Osteoblast (primary cell): ENCODE data around the gene CHRNG. TPM values are rescaled to one million over a fixed set of nuclear protein-coding genes. Genes with fewer than 3 reads are reported as not detected.

Source experiments
- DNase-seq: peaks from one replicate; pipeline ENCODE4 v3.0.0; 2011; ENCODE audit warnings: low spot score, mixed read lengths; ENCODE audit not compliant: insufficient read length; ENCODE audit errors: missing footprints
- H2AFZ ChIP-seq: 2 replicates; pipeline ENCODE4 v1.6.0; 2011; ENCODE audit warnings: mild to moderate bottlenecking, low read length
- H3K27ac ChIP-seq: 2 replicates; pipeline ENCODE4 v1.5.1; 2011; ENCODE audit warnings: mild to moderate bottlenecking, low read depth, low read length, moderate library complexity
- H3K27me3 ChIP-seq: 2 replicates; pipeline ENCODE4 v1.6.0; 2012; ENCODE audit warnings: mild to moderate bottlenecking, control low read depth, inconsistent platforms, low read length, moderate library complexity; ENCODE audit not compliant: insufficient read depth
- H3K36me3 ChIP-seq: 2 replicates; pipeline ENCODE4 v1.5.1; 2011; ENCODE audit warnings: mild to moderate bottlenecking, low read length, control low read depth, moderate library complexity; ENCODE audit not compliant: insufficient read depth
- H3K4me1 ChIP-seq: 2 replicates; pipeline ENCODE4 v1.5.1; 2011; ENCODE audit warnings: mild to moderate bottlenecking, low read length, control low read depth, moderate library complexity; ENCODE audit not compliant: insufficient read depth
- H3K4me2 ChIP-seq: 2 replicates; pipeline ENCODE4 v1.6.0; 2011; ENCODE audit warnings: mild to moderate bottlenecking, low read length; ENCODE audit not compliant: insufficient read depth
- H3K4me3 ChIP-seq: fragments of 200-600 bp; sonication (generic); 3 replicates; pipeline ENCODE4 v1.5.1; 2012; ENCODE audit warnings: mild to moderate bottlenecking, low read length, inconsistent platforms; ENCODE audit not compliant: insufficient read depth
- H3K79me2 ChIP-seq: 2 replicates; pipeline ENCODE4 v1.6.0; 2012; ENCODE audit warnings: mild to moderate bottlenecking, low read length, control low read depth, inconsistent platforms; ENCODE audit not compliant: insufficient read depth
- H3K9me3 ChIP-seq: 2 replicates; pipeline ENCODE4 v1.5.1; 2011; ENCODE audit warnings: low read depth, low read length, control low read depth
- H4K20me1 ChIP-seq: 2 replicates; pipeline ENCODE4 v1.6.0; 2012; ENCODE audit warnings: mild to moderate bottlenecking, low read length, control low read depth; ENCODE audit not compliant: insufficient read depth
- CTCF ChIP-seq: IDR thresholded peaks from 2 replicates; pipeline ENCODE4 v1.5.1; 2011; ENCODE audit warnings: mild to moderate bottlenecking, low read depth, low read length, moderate library complexity; ENCODE audit errors: extremely low read depth
- total RNA-seq: library from RNA; depleted of rRNA; stranded (reverse); fragments of >200 nt; gene quantifications from 2 replicates; pipeline ENCODE4 v1.2.3, GENCODE V29; 2012

The CHRNG gene
- total RNA-seq, 1 donor = not detected

- Histone ChIP-seq H3K79me2 (no peaks in the 10 kb centered on the region), H3K4me1 (peaks cover 8% of the 10 kb centered on the region), H3K36me3 (no peaks in the 10 kb centered on the region), H3K4me2 (no peak overlapping the region), H2AFZ (no peak overlapping the region), H3K27me3 (no peaks in the 10 kb centered on the region), H3K27ac (no peak overlapping the region), H3K9me3 (no peaks in the 10 kb centered on the region), H3K4me3 (no peak overlapping the region), H4K20me1 (no peaks in the 10 kb centered on the region)
- no peak for DNase-seq
- no peak for TF ChIP-seq CTCF
Observed at GRCh38 chr2:232587512-232587911, 48.0 kb downstream of the CHRNG start.

GRCh38 chr2:232588031-232588430 lies 48.5 kb downstream of the CHRNG start:
- DNase-seq = no peak
- Histone ChIP-seq H3K27ac (no peak overlapping the region), H4K20me1 (no peaks in the 10 kb centered on the region), H3K79me2 (no peaks in the 10 kb centered on the region), H3K9me3 (no peaks in the 10 kb centered on the region), H3K4me2 (no peak overlapping the region), H3K27me3 (no peaks in the 10 kb centered on the region), H2AFZ (no peak overlapping the region), H3K4me1 (peaks cover 13% of the 10 kb centered on the region), H3K36me3 (no peaks in the 10 kb centered on the region), H3K4me3 (no peak overlapping the region)
- TF ChIP-seq CTCF = no peak

DNA sequence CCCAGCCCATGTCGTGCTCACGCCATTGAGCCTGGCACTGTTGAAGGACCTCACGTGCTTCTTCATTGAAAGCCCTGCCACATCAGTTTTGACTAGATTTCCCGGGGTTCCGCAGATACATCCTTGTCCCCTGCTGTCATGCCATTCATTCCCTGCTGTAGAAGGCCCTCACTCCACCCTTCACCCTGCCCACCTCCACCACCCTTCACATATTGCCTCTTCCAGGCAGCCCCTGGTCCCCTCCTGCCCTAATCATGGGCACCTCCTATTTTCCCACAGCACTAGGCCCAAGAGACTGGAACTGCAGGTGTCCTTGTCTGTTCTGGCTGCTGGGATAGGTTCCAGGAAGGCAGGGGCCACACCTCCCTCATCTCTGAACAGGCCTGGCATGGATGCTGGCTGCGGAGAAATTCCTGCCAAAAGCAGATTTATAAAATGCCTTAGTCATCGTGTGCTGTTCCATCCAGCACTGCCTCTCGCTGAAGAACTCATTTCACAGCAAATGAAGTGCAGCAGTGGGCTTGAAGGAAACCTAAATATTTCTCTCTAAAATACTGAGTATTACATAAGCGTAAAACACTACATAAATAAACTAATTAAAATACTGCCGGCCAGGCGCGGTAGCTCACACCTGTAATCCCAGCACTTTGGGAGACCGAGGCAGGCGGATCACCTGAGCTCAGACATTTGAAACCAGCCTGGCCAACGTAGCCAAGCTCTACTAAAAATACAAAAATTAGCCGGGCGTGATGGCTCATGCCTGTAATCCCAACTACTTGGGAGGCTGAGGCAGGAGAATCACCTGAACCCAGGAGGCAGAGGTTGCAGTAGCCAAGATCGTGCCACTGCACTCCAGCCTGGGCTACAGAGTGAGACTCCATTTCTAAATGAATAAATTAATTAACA lies 49.4 kb downstream of the CHRNG start:
- peak overlapping the region; percentile 49 for H3K4me2 ChIP-seq
- peak overlapping the region; percentile 37 for H3K27ac ChIP-seq
- H2AFZ ChIP-seq = no peak overlapping the region
- no peaks in the 10 kb centered on the region for H3K36me3 ChIP-seq
- H3K27me3 ChIP-seq = no peaks in the 10 kb centered on the region
- no peaks in the 10 kb centered on the region for H3K79me2 ChIP-seq
- no peak overlapping the region for H3K4me3 ChIP-seq
- TF ChIP-seq CTCF = no peak
- H3K4me1 ChIP-seq = peaks cover 17% of the 10 kb centered on the region
- H4K20me1 ChIP-seq = no peaks in the 10 kb centered on the region
- DNase-seq = peak; percentile 93
- H3K9me3 ChIP-seq = no peaks in the 10 kb centered on the region

- Histone ChIP-seq H3K4me1 (peaks cover 17% of the 10 kb centered on the region), H3K4me3 (no peak overlapping the region), H3K4me2 (peak overlapping the region; percentile 48), H2AFZ (peak overlapping the region; percentile 36), H3K9me3 (no peaks in the 10 kb centered on the region), H4K20me1 (no peaks in the 10 kb centered on the region), H3K79me2 (no peaks in the 10 kb centered on the region), H3K36me3 (no peaks in the 10 kb centered on the region), H3K27me3 (no peaks in the 10 kb centered on the region), H3K27ac (peak overlapping the region; percentile 51)
- DNase-seq = peak; percentile 94
- peak; percentile 13 for TF ChIP-seq CTCF
Observed at GRCh38 chr2:232592772-232593395, 53.4 kb downstream of the CHRNG start.
